Gastroesophageal sphincter (tissue), 4 donors: Measurements from ENCODE around the gene MYH3. TPM values are rescaled to one million over a fixed set of nuclear protein-coding genes. Genes with fewer than 3 reads are reported as not detected.
"Not testable (repeated sequence)": the region's sequence is repeated elsewhere in the genome, so short reads cannot be mapped to it uniquely, and the experiment has no call there.

ENCODE experiments used
- ATAC-seq: fragments of 150-250 bp; one replicate; pipeline ENCODE4 v1.9.1; 2016; ENCODE audit warnings: mild to moderate bottlenecking, moderate library complexity
- H3K27ac ChIP-seq, 4 donors: fragments of 200-600 bp; sonication (generic) in 3 of 4; 1 replicate in 3 of 4; 2 replicates in 1 of 4; pipeline ENCODE4 v1.5.1; 2016 to 2019
- H3K27me3 ChIP-seq: fragments of 200-600 bp; sonication (generic); one replicate; pipeline ENCODE4 v1.5.1; 2019
- H3K36me3 ChIP-seq, 2 donors: fragments of 200-600 bp; sonication (generic); one replicate each; pipeline ENCODE4 v1.5.1; 2019; ENCODE audit warnings: control low read depth in 1 of 2
- H3K4me1 ChIP-seq, 3 donors: fragments of 200-600 bp; sonication (generic); 1 replicate in 2 of 3; 2 replicates in 1 of 3; pipeline ENCODE4 v1.5.1; 2016 to 2019; ENCODE audit warnings: control low read depth in 2 of 3
- H3K4me3 ChIP-seq, 2 donors: fragments of 200-600 bp; sonication (generic); one replicate each; pipeline ENCODE4 v1.5.1; 2019; ENCODE audit warnings: mild to moderate bottlenecking in 1 of 2, moderate library complexity in 1 of 2
- H3K9me3 ChIP-seq, 3 donors: fragments of 200-600 bp; sonication (generic); one replicate each; pipeline ENCODE4 v1.5.1; 2017 to 2019; ENCODE audit warnings: control low read depth in 2 of 3
- CTCF ChIP-seq, 4 experiments: fragments of 200-600 bp in 2 of 4; fragments of 450-650 bp in 2 of 4; sonication (generic) in 1 of 4; IDR thresholded peaks; one replicate each; pipeline ENCODE4 v1.5.1; 2017 to 2019; ENCODE audit warnings: antibody characterized with exemption in 4 of 4, mild to moderate bottlenecking in 2 of 4, moderate library complexity in 2 of 4
- EP300 ChIP-seq: sonication (generic); formaldehyde crosslinking; IDR thresholded peaks from one replicate; pipeline ENCODE4 v1.6.1; 2017; ENCODE audit warnings: antibody characterized with exemption, mild to moderate bottlenecking
- POLR2A ChIP-seq, 2 donors: fragments of 450-650 bp; IDR thresholded peaks; one replicate each; pipeline ENCODE4 v1.6.1; 2017; ENCODE audit warnings: antibody characterized with exemption in 2 of 2, mild to moderate bottlenecking in 2 of 2, moderate library complexity in 1 of 2
- POLR2AphosphoS5 ChIP-seq: sonication (generic); formaldehyde crosslinking; IDR thresholded peaks from one replicate; pipeline ENCODE4 v1.6.1; 2017; ENCODE audit warnings: antibody characterized with exemption
- WGBS, 2 donors: methylation state at CpG; one replicate each; pipeline ENCODE4 v1.1.5; 2018; ENCODE audit warnings: low coverage in 1 of 2; 5-methylcytosine and 5-hydroxymethylcytosine counted together
- total RNA-seq, 4 donors: library from RNA; depleted of rRNA; stranded (reverse); fragments of >200 nt; gene quantifications; one replicate each; pipeline ENCODE4 v1.1.0, GENCODE V29; 2016

The MYH3 gene
- total RNA-seq, 4 donors from 2014 or later = 0.87 to 3.5 (median 1.7) TPM

DNA sequence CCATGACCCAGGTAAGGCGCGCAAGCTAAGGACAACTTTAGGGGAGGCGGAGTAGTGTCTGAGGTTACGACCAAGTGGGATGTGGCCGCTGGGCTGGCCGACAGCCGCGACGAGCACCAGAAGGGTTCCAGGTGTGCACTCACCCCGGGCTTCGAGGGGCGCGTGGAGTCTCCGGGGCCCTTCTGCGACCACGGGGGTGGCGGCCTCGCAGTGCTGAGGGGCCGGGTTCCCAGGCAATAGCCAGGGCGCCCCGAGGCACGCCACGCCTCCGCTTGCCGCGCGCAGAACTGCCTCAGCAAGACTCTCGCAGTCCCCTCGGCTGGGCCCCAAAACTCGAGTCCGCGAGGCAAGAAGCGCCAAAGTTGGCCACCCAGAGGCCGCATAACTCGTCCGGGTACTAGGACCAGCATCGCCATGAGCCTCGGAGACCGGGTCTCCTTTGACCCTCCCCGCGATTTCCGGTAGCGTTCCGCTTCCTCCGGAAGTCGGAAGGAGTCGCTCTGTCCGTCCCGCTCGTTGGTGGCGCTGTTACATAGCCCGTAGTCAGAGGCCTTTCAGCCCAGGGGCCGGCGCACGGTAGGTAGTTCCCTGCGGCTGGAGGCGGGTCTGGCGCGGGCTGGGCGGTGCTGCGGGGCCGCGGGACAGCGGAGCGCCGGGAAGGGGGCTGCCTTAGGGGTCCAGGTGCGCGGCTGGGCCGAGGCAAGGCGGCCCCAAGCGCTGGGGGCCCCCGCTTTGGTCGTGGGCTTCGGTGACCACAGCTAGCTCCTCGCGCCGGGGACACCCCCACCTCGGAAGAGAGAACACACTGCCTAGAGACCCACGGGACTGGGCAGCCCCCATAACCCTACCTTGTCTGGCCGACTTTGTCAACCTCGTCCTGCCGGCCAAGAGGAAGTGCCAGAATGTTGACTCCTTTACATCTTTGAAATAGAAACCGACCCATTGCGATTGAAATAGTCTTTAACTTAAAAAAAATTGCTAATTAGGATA lies 40.3 kb upstream of the MYH3 start, which contains the start of the genes ADPRM and SCO1:
TSS of gene ADPRM (plus strand) at position 503 of the 990 bp plus-strand sequence. CDS start 7,333 bp downstream, outside the sequence.
TSS of gene SCO1 (minus strand) at position 442 of the 990 bp plus-strand sequence. CDS start at position 416, 26 bp downstream.
- WGBS, 2 donors = 0% methylated on average over 6 to 7 of the region's 84 CpGs
- no peaks in the 10 kb centered on the region for H3K27me3 ChIP-seq
- peak within 1 kb of the TSS; percentile 78 to 93 for H3K4me3 ChIP-seq
- peaks cover 3 to 32% of the 10 kb centered on the region in 2 donors for H3K36me3 ChIP-seq
- peak within 1 kb of the TSS; percentile 92 to 98 (median 96) for H3K27ac ChIP-seq
- H3K4me1 ChIP-seq = peaks cover 5 to 45% (median 8%) of the 10 kb centered on the region in 3 donors
- H3K9me3 ChIP-seq = no peaks in the 10 kb centered on the region
- TF ChIP-seq POLR2AphosphoS5 = peak; percentile 93
- peak in 3 of 4 experiments; percentile 15 to 63 (median 38) for TF ChIP-seq CTCF (IDR thresholded peaks at IDR 0.05)
- no peak for TF ChIP-seq EP300
- peak; percentile 78 to 87 for TF ChIP-seq POLR2A (IDR thresholded peaks at IDR 0.05)
- peak; percentile 98 for ATAC-seq

DNA sequence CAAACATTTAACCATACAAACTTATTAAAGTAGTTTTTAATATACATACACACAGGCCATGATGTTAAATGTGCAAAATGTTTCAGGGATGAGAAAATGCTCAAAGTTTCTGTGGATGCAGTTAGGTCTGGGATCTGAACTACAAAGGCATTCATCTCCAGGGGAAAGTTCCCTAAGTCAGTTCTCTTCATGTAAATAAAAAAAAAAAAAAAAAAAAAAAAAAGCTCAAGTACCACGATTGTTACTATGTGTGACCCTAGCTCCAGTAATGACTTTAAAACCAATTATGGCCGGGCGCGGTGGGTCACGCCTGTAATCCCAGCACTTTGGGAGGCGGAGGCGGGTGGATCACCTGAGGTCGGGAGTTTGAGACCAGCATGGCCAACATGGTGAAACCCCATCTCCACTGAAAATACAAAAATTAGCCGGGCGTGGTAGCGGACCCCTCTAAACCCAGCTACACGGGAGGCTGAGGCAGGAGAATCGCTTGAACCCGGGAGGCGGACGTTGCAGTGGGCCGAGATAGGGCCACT lies 38.8 kb upstream of the MYH3 start:
- H3K9me3 ChIP-seq, H3K27ac ChIP-seq, ATAC-seq, H3K27me3 ChIP-seq: not testable (repeated sequence)
- WGBS, 2 donors = 80 to 86% methylated on average over 12 to 13 of the region's 17 CpGs
- H3K4me3 ChIP-seq = peak overlapping the region in 1 of 2 donors; percentile 93
- peaks cover 5 to 44% (median 8%) of the 10 kb centered on the region in 3 donors for H3K4me1 ChIP-seq
- H3K36me3 ChIP-seq = peaks cover 6 to 47% of the 10 kb centered on the region in 2 donors

GRCh38 chr17:10687499-10687898 lies 30.4 kb upstream of the MYH3 start:
- no peak overlapping the region for H3K27ac ChIP-seq
- H3K4me1 ChIP-seq = no peaks in the 10 kb centered on the region
- TF ChIP-seq CTCF (IDR thresholded peaks at IDR 0.05) (no peak), POLR2AphosphoS5 (no peak)
- no peak for ATAC-seq
- H3K4me3 ChIP-seq = no peak overlapping the region
- no peaks in the 10 kb centered on the region for H3K9me3 ChIP-seq
- H3K36me3 ChIP-seq = peaks cover 3 to 85% of the 10 kb centered on the region in 2 donors
- H3K27me3 ChIP-seq = no peaks in the 10 kb centered on the region
- 78 to 89% methylated on average over 2 of the region's 2 CpGs for WGBS, 2 donors

DNA sequence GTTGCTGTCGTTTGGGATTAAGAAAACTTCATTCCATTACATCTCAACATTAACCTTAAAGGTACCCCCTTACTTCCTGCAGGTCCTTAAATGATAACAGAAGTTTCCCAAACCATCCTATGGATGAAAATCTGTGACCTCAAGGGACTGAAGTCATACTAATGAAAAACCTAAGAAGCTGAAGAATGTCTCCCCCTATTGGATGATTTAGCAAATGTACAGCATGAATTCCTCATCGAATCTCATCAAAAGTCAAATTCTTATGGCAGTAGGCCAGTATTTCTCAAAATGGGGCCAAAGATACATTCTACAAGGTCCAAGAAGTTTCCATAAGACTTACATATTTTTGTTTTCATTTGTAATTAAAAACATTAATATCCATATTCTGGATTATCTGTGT lies 26.7 kb upstream of the MYH3 start:
- H3K36me3 ChIP-seq = peaks cover 0 to 86% of the 10 kb centered on the region in 2 donors
- H3K27me3 ChIP-seq = no peaks in the 10 kb centered on the region
- no peak overlapping the region for H3K4me3 ChIP-seq
- H3K27ac ChIP-seq = no peak overlapping the region
- peaks cover 0 to 14% (median 0%) of the 10 kb centered on the region in 3 donors for H3K4me1 ChIP-seq
- no peaks in the 10 kb centered on the region for H3K9me3 ChIP-seq
- WGBS, 2 donors = 46 to 71% methylated on average over 2 of the region's 2 CpGs
- no peak for ATAC-seq
- no peak for TF ChIP-seq EP300
- TF ChIP-seq POLR2AphosphoS5 = no peak
- TF ChIP-seq POLR2A (IDR thresholded peaks at IDR 0.05) = no peak
- peak; percentile 20 to 33 (median 25) for TF ChIP-seq CTCF (IDR thresholded peaks at IDR 0.05)

GRCh38 chr17:10681866-10682446 lies 24.8 kb upstream of the MYH3 start:
- Histone ChIP-seq H3K36me3 (peaks cover 0 to 93% of the 10 kb centered on the region in 2 donors), H3K9me3 (no peaks in the 10 kb centered on the region), H3K4me1 (peaks cover 0 to 14% (median 0%) of the 10 kb centered on the region in 3 donors), H3K4me3 (no peak overlapping the region), H3K27ac (peak overlapping the region; percentile 56 to 67 (median 58)), H3K27me3 (no peaks in the 10 kb centered on the region)
- ATAC-seq = no peak
- 24 to 41% methylated on average over 6 to 7 of the region's 7 CpGs for WGBS, 2 donors
- TF ChIP-seq POLR2AphosphoS5 (no peak), POLR2A (IDR thresholded peaks at IDR 0.05) (no peak), CTCF (IDR thresholded peaks at IDR 0.05) (no peak), EP300 (no peak)
